GM21619 (cell line): ENCODE data around the gene MAN1A2.
"Not testable (repeated sequence)": the region's sequence is repeated elsewhere in the genome, so short reads cannot be mapped to it uniquely, and the experiment has no call there.

Source experiments
- ATAC-seq: cut with Tn5 transposase; IDR thresholded peaks from one replicate; pipeline ENCODE4 v1.9.1; 2021; ENCODE audit not compliant: unreplicated experiment

MAN1A2 gene

DNA sequence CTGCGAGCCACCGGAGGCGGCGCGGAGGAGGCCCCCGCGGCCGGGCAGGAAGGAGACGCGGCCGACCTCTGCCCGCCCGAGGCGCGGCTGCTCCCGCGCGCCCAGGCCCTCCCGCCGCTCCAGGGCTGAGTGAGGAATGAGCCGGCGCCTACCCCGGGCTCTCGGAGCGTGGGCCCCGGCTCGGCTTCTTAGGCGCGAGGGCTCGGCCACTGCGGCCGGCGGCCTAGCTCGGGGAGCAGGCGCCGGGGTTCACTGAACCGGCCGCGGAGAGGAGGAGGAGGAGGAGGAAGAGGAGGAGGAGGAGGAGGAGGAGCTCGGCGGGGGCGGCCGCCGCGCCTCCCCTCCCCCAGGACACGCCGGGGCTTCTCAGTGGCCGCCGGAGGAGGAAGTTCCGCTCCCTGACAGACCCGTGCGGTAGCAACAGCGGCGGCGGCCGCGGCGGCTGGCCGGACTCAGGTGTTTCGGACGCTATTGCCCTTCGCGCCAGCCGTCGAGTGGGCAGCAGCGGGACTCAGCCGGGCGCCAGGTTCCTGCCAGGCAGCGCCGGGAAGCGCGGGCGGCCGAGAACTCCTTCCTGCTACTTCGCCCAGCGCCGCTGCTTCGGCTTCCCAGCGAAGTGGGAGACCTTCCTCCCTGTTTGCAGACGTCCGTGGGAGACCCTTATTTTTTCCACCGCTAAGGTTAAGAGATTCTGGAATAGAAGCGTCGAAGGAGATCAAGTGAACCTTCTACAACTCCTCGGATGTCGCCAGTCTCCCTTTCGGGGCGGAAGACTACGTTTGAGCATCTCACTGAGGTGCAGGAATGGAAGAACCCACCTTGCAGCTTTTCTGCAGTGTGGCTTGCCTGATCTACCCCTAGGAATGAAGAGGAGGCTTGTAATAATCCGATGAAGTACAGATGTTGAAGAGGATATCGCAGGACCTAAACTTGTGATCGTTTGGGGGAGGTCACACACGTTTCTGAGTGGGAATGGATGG, at the start of gene MAN1A2:
MAN1A2 (plus strand) TSS at position 404 of the 980 bp plus-strand sequence. CDS start 735 bp downstream, outside the sequence.
- ATAC-seq, result peak; percentile 65

DNA sequence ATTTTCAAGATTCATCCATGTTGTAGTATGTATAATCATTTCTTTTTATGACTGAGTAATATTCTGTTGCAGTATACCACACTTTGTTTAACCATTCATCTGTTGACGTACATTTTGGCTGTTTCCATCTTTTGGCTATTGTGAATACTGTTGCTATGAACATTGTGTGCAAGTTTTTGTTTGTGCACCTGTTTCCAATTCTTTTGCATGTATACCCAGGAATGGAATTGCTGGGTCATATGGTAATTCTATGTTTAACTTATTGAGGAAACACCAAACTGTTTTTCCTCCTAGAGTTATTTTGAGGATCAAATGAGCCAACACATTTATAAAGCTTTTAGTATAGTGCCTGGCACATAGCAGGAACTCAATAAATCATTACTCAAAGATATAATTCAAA, 49.2 kb upstream of the MAN1A2 start:
- no peak for ATAC-seq

DNA sequence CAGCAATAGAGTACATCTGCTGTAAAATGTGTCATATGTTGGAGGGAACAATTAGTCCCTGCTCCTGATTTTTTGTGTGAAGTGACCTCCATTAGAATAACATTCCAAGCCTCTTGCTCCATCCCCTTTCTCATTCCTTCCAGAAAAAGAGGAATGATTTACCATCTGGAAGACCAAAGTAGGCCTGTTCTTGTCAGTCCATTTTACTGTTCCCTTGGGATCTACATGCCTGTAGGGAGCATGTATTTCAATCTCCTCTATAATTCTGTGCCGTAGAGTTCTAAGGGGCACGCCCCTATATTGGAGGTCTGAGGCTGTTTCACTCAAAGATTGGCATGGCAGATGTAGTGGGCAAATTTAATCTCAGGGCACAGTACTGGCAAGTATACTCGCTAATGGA, 48.8 kb upstream of the MAN1A2 start:
- ATAC-seq, result no peak

DNA sequence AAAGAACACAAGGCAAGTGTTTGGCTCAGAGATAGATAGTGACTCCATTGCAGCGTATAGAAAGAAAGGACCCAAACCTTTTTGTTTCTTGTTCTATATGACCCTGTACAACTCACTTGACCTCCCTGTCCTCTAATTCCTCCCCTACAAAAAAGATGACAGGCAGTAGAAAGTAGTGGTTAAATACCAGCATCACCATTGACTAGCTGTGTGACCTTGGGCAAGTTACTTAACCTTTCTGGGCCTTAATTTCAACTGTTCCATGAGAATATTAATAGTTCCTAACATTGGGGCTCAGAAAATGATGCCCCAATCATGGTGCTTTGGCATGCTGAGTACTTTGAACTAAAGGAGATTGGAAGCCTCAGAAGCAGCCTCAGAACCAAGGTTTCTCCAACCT, 46.7 kb upstream of the MAN1A2 start:
- no peak for ATAC-seq

DNA sequence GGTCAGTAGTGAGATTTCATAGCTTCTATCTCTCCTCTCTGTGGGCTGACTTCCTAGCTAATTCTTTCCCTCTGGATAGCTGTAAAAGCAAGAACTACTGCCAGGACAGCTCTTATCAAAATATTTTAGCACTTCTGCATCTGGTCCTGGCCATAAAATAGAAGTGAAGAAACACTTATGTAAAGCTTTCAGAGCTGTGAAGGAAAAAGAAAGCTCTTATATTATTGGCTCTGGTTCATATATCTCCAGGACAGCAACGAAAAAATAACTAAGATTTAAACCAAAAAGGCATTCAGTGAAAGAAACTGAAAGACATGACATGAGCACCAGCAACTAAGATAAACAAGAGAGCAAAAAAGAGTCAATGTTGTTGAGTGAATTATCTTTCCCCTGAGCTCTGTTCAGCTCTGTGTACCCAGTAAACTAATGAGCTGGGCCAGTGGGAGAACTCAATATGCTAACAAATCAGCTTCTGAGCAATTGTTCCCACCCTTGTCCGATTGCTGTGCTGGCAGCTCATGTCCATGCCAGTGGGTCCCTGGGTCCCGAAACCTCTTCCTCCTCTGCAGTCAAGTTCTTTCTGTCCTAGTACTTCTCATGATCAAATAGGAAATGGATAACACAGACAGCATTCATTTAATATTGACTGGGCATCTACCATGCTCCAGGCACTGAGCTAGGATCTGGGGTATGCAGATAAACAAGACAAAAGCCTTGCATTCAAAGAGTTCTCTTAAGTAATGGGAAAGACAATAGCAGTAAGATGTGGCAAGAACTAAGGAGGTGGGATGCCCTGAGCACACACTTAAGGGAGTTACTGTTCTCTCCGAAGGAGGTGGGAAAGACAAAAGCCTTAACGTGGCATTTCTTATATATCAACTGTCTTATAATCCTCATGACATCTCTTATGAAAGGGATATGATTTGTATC, 45.3 kb upstream of the MAN1A2 start:
- ATAC-seq, result no peak

GRCh38 chr1:117324357-117324756, 42.9 kb upstream of the MAN1A2 start:
- ATAC-seq, result no peak

- not testable (repeated sequence) for ATAC-seq
These were observed 41.2 kb upstream of the MAN1A2 start for GRCh38 chr1:117326035-117326434.

DNA sequence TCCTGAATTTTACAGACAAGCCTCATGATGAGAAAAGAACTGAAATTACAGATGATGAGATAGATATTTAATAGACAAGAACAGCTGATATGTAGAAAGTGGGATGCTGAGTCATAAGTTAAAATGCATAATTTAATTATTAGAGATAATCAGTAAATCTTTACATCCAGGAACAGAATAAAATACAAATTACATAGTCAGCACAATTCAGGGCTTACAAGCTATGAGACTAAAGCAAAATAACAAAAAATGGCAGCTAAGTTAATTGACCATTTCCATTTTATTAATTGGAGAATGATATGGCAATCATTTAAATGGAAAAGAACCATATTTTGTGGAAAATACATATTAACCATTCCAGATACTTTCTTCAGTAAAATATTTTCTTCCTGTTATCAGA, 40.2 kb upstream of the MAN1A2 start:
- ATAC-seq, result no peak

- ATAC-seq, result no peak
These were observed 31.7 kb upstream of the MAN1A2 start for GRCh38 chr1:117335376-117336086.

GRCh38 chr1:117336088-117336817, 31.0 kb upstream of the MAN1A2 start:
- ATAC-seq, result no peak

DNA sequence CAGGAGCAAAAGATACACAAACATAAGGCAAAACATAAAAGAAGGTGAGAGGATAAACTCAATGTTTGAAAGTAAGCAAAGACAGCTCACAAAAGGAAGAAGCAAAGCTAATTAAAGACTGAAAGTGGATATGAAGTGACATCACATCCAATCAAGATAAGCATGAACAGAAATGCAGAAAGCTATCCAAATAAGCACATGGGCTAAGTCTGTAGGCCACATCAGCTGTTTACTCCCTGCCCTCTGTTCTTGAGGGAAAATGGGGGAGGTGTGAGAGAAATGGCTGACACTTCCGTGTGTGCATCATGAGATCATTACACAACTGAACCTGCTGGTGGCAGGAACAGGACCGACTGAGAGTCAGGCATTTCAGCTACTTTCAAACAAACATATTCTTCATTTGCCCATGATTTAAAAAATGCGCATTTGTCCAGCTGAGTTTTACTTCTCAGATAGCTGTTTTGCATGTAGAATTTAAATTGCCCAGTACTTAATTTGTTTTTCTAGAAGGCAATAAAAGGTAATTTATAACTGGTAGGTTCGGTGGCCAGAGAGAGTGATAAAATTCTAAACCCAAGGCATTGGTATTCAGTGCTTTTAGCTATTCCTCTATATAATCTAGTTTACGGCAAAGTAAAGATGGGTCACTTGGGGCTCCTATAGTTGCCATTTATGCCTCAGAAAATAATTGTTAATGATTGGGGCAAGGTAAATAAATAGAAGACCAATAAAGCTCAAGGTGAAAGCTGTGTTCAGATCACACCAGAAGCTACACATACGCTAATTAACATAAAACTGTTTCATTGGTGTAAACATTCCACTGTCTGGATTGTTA, 27.2 kb upstream of the MAN1A2 start:
- no peak for ATAC-seq

DNA sequence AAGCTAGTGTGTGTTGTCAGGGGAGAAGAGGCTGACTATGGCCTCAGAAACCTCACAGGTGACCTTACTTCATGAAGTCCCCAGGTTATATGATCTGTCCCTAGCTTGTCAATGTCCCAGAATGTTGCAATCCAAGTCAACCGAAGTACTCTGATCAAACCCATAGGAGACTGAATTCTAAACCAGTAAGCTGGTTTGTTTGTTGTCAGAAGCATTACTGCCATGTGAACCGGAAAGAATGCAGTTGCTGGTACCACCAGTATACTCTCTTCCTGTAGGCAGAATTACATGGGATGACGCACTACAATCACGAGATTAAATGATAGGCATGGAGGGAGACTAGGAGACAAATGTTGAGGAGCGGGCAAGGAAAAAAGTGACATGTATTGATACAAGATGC, 26.1 kb upstream of the MAN1A2 start:
- no peak for ATAC-seq

GRCh38 chr1:117342397-117342796, 24.9 kb upstream of the MAN1A2 start:
- ATAC-seq, result no peak

GRCh38 chr1:117346206-117346928, 20.9 kb upstream of the MAN1A2 start:
- ATAC-seq, result no peak

DNA sequence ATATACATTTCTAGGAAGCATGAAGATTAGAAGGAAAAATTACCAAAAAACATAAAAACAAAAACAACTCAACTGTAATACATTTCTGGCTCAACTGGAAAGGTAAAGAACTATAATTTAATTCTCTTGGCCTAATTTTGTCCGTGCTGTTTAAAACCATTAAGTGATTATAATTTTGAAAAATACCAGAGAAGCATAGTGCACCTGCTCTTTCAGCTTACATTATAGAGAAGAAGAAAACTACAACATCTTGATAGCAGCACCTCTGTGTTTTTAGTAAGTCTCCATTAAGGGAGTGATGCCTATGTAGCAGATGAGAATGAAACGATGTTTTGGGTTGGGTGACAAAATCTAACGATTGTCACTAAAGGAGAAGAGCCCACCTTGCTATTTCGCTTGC, 19.3 kb upstream of the MAN1A2 start:
- ATAC-seq, result no peak

- ATAC-seq, result not testable (repeated sequence)
These were observed 14.6 kb upstream of the MAN1A2 start for GRCh38 chr1:117352695-117353094.

DNA sequence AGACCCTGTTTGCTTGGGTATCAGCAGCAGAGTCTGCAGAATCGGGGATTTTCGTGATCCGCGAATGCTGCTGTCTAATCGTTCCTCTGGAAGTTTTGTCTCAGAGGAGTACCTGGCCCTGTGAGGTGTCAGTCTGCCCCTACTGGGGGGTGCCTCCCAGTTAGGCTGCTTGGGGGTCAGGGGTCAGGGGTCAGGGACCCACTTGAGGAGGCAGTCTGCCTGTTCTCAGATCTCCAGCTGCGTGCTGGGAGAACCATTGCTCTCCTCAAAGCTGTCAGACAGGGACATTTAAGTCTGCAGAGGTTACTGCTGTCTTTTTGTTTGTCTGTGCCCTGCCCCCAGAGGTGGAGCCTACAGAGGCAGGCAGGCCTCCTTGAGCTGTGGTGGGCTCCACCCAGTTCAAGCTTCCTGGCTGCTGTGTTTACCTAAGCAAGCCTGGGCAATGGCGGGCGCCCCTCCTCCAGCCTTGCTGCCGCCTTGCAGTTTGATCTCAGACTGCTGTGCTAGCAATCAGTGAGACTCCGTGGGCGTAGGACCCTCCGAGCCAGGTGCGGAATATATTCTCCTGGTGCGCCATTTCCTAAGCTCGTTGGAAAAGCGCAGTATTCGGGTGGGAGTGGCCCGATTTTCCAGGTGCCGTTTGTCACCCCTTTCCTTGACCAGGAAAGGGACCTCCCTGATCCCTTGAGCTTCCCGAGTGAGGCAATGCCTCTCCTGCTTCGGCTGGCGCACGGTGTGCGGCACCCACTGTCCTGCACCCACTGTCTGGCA, 9.2 kb upstream of the MAN1A2 start:
- ATAC-seq, result not testable (repeated sequence)

DNA sequence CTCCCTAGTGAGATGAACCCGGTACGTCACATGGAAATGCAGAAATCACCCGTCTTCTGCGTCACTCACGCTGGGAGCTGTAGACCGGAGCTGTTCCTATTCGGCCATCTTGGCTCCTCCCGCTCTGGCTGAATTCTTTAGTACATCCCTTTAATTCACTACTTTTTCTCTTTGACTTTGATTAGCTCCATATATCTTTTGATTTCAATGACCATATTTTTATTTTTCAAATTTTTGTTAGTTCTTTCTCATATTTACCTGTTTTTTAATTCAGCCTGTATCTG, 8.7 kb upstream of the MAN1A2 start:
- ATAC-seq, result not testable (repeated sequence)
